Smooth muscle cell of the brain vasculature (primary cell): Measurements from ENCODE around the gene SMTN.
"Not testable (repeated sequence)": the region's sequence is repeated elsewhere in the genome, so short reads cannot be mapped to it uniquely, and the experiment has no call there.

Source experiments
- DNase-seq: peaks from one replicate; pipeline ENCODE4 v3.0.0-alpha.2; 2012; ENCODE audit warnings: low read depth, low spot score

Gene SMTN

GRCh38 chr22:31080848-31081649 is at the start of gene SMTN:
Gene SMTN (plus strand): TSS chr22:31081318. CDS start chr22:31083259, 1,941 bp downstream.
- peak; percentile 81 for DNase-seq

GRCh38 chr22:31036671-31037550 is 44.2 kb upstream of the SMTN start:
- no peak for DNase-seq

- DNase-seq: no peak
These were observed 42.4 kb upstream of the SMTN start for GRCh38 chr22:31038686-31039085.

GRCh38 chr22:31039393-31039792 is 41.7 kb upstream of the SMTN start:
- no peak for DNase-seq

GRCh38 chr22:31040542-31041398 is 40.3 kb upstream of the SMTN start:
- DNase-seq: no peak

DNA sequence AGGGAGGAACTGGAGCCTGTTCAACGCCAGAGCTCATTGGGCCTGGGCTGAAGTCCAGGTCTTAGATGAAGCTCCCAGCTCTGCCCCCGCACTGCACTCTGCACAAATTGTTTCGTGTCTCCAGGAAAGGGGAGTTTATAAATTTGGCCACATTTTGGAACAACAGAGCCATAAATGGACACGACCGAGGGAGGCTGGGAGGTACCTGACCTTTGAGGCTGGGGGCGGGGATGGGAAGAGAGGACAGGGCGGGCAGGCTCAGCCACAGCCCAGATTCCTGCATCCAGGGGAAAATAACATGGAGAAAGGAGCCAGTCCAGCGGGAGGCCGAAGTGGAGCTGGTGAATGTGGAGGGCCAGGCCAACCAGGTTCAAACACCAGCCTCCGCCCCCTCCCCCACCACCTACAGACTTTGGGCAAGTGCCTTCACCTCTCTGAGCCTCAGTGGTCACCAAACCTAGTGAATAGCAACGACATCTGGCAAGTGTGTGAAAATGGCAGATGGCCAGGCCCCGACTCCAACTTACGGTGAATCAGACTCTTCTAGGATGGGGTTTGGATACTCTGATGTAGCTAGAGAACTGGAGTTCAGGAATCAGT is 36.8 kb upstream of the SMTN start:
- no peak for DNase-seq

DNA sequence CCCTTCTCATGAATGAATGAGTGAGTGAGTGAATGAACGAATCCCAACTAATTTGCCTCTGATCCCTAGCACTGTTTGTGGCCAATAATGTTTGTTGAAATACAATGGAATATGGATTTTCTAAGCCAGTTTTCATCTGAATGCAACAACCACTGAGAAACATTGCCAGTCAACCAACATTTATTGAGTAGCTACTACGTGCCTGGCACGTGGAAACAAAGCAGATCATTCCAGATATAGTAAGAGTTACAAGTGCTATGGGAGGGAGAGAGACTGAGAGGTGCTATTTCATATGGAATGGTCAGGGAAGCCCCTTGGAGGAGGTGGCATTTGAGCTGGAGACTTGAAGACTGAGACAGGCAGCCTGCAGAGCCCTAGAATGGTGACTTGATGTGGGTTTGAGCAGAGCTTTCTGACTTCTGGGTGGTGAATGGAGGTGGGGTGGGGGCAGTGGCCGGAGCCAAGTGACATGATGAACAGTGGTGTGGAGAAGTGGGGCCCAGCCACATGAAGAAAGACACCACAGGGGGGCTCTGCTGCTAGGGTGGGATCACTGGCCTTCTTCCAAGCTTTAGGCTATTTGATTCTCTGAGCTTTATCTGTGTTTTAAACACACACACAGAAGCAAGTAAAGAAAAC is 35.1 kb upstream of the SMTN start:
- DNase-seq: no peak

GRCh38 chr22:31046539-31047226 is 34.4 kb upstream of the SMTN start:
- peak; percentile 54 for DNase-seq

DNA sequence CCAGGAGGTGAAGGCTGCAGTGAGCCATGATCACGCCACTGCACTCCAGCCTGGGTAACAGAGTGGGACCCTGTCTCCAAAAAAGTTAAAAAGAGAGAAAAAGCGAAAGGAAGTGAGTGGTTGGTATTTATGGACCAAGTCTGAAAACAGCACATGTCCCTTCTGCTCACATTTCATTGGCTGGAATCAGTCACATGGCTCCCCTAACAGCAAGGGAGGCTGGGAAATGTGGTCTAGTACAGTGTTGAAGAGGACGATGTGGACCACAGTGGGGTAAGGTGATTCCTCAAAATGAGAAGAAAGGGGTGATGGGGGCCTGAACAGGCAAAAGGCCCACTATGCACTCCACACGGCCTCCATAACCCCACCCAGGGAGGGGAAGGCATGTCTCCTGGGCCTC is 32.5 kb upstream of the SMTN start:
- no peak for DNase-seq

- DNase-seq: no peak
These were observed 31.2 kb upstream of the SMTN start for GRCh38 chr22:31049815-31050420.

DNA sequence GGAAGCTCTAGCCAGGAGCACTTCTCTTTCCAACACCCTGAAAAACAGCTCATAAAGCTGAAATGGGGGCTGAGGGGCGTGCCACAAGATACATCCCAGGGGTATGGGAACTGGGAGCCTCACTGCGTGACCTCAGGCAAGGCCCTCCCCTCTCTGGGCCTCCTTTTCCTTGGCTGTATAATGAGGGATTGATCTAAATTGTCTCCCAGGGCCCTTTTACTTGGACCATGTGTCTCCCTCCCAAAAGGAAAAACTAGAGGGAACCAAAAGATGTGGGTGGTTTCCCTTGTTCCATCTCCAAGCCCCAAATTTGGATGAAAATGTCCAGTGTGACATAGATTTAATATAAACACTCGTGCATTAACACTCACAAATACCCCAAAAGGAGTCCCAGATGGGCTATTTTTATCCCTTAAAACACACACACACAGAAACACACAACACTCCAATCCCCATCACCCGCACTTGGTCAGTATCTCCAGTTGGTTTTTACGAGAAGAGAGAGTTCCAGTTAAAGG is 25.9 kb upstream of the SMTN start:
- DNase-seq: no peak

DNA sequence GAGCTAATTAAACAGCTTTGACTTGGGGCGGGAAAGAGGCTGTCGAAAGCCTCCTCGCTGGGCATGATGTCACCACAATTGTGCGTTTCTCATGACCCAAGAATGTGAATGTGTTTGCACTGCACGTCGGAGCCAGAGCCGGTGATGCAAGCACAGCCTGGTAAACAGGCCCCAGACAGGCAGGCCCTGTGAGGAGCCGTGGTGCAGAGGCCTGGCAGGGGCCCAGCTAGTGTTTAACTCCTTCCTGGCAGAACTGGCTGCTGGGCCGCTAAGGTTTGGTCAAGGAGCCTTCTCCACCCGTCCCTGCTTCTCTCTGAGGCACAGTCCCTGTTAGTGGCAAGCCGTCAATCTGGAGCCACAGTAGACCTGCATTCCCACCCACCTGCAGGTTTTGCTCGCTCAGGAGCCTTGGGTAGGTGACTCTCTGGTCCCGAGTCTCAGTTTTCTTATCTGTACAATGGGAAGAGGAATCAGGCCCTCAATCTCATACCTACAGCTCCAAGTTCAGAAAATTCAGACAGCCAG is 25.4 kb upstream of the SMTN start:
- peak; percentile 83 for DNase-seq

DNA sequence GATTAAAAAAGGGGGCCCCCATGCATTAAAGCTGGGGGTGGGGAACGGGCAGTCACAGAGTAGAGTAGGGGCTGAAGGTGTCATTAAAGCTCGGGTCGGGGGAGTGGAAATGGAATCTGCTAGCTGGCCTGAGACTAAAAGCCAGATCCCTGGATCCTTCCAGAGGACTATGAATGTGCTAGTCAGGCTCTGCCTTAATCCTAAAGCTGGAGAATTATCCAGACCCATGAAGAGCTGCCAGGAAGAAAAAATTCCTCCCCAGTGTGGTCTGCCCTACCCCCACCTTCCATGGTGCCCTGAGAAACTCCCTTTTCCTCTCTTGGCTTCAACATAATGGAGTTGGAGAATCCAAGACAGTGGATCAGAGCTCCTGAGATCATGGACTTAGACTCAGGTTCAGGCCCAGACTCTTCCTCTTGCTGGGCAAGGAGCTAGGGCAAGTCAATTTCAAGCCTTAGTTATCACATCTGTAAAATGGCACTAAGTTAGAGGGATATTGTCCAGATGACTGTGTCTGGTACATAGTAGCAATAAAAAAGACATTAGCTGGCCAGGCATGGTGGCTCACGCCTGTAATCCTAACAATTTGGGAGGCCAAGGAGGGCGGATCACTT is 24.0 kb upstream of the SMTN start:
- DNase-seq: no peak

GRCh38 chr22:31059663-31060062 is 21.5 kb upstream of the SMTN start:
- not testable (repeated sequence) for DNase-seq

DNA sequence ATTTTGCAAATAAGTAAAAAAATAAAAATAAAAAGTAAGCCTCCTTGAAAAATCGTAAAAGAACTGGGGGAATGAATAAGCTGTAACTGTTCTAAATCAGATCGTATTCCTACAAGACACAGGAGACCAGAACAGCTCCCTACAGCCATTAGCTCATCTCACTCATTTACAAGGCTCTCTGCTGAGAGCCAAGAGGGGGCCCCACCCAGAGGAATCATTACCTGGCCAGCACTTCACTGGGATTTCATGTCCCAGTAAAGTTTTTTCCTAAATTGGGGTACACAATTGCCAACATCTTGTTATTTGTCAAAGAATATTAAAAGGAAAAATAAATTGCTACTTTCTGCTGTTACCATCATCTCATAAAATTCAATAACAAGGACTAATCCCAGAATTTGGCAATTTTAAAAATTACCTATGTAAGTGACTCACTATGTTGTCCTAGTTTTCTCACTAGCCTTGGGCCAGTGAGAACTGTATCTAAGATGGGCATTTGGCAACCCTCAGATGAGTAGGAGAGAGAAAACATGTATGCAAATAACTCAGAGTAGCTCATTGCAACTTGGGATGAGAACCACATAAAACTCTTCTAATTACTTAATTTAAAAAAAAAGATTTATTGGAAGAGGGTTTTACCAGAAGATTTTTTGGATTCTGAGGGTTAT is 18.4 kb upstream of the SMTN start:
- DNase-seq: no peak

- DNase-seq: no peak
These were observed 16.7 kb upstream of the SMTN start for GRCh38 chr22:31064369-31064768.

- DNase-seq: no peak
These were observed 12.1 kb upstream of the SMTN start for GRCh38 chr22:31068970-31069369.

- not testable (repeated sequence) for DNase-seq
These were observed 11.3 kb upstream of the SMTN start for GRCh38 chr22:31069691-31070314.
